Upper lobe of left lung (tissue), 6 donors: ENCODE measurements around the gene SCGB2B2. TPM values are rescaled to one million over a fixed set of nuclear protein-coding genes. Genes with fewer than 3 reads are reported as not detected.
"Not testable (repeated sequence)": the region's sequence is repeated elsewhere in the genome, so short reads cannot be mapped to it uniquely, and the experiment has no call there.

Source experiments
- ATAC-seq, 2 donors: fragments of 200-7000 bp; cut with Tn5 transposase; one replicate each; pipeline ENCODE4 v1.9.1; 2022; ENCODE audit warnings: mild to moderate bottlenecking in 2 of 2, moderate library complexity in 2 of 2; ENCODE audit not compliant: low FRiP score in 2 of 2
- DNase-seq, 2 donors: peaks; one replicate each; pipeline ENCODE4 v3.0.0-alpha.2; 2019 to 2020
- H3K27ac ChIP-seq, 4 donors: fragments of 200-600 bp; sonication (generic); one replicate each; pipeline ENCODE4 v1.5.1; 2016 to 2019
- H3K27me3 ChIP-seq, 4 donors: fragments of 200-600 bp; sonication (generic); one replicate each; pipeline ENCODE4 v1.5.1; 2017 to 2019
- H3K36me3 ChIP-seq, 4 donors: fragments of 200-600 bp; sonication (generic); one replicate each; pipeline ENCODE4 v1.5.1; 2016 to 2019
- H3K4me1 ChIP-seq, 4 donors: fragments of 200-600 bp; sonication (generic); one replicate each; pipeline ENCODE4 v1.5.1; 2018 to 2019
- H3K4me3 ChIP-seq, 4 donors: fragments of 200-600 bp; sonication (generic); one replicate each; pipeline ENCODE4 v1.5.1; 2017 to 2019; ENCODE audit warnings: mild to moderate bottlenecking in 2 of 4, moderate library complexity in 1 of 4
- H3K9me3 ChIP-seq, 4 donors: fragments of 200-600 bp; sonication (generic); one replicate each; pipeline ENCODE4 v1.5.1; 2018 to 2019
- EP300 ChIP-seq, 4 donors: sonication (generic); formaldehyde crosslinking; IDR thresholded peaks; one replicate each; pipeline ENCODE4 v1.5.1; 2017; ENCODE audit warnings: antibody characterized with exemption in 4 of 4, control low read depth in 2 of 4
- POLR2A ChIP-seq, 4 donors: fragments of 450-650 bp; IDR thresholded peaks; one replicate each; pipeline ENCODE4 v1.5.1; 2016 to 2017; ENCODE audit warnings: antibody characterized with exemption in 4 of 4, mild to moderate bottlenecking in 2 of 4
- POLR2AphosphoS5 ChIP-seq, 2 donors: sonication (generic); formaldehyde crosslinking; IDR thresholded peaks; one replicate each; pipeline ENCODE4 v1.5.1; 2017; ENCODE audit warnings: antibody characterized with exemption in 2 of 2
- WGBS, 2 donors: methylation state at CpG; one replicate each; pipeline ENCODE4 v1.1.5; 2017 to 2018; 5-methylcytosine and 5-hydroxymethylcytosine counted together
- total RNA-seq, 6 donors: library from RNA; depleted of rRNA in 4 of 6; stranded (reverse); fragments of >200 nt in 4 of 6; gene quantifications; one replicate each; pipeline versions ENCODE4 v1.1.0 to v1.2.1, GENCODE V29; 2016 to 2021
- TF ChIP-seq, protein P1 (sequence below), 6 experiments: fragments of 450-650 bp in 4 of 6; fragments of 200-600 bp in 2 of 6; sonication (generic) in 2 of 6; IDR thresholded peaks; one replicate each; pipeline ENCODE4 v1.5.1; 2016 to 2019; ENCODE audit warnings: antibody characterized with exemption in 6 of 6
- donor health status: DM: no; HTN: no; CAD: no; lungs with moderate emphysema.
- donor health status: DM: no; HTN: yes; CAD: no; lungs with severe emphysema.

Gene SCGB2B2
- total RNA-seq, 6 donors from 2014 or later: 0.47 to 4.6 (median 1.7) TPM

- Histone ChIP-seq H3K4me3 (peak overlapping the region in 3 of 4 donors; percentile 39 to 45 (median 45)), H3K27me3 (no peaks in the 10 kb centered on the region), H3K36me3 (no peaks in the 10 kb centered on the region), H3K9me3 (no peaks in the 10 kb centered on the region), H3K27ac (peak overlapping the region; percentile 67 to 84 (median 80)), H3K4me1 (peaks cover 0 to 23% (median 11%) of the 10 kb centered on the region in 4 donors)
- TF ChIP-seq EP300 (IDR thresholded peaks at IDR 0.05) (no peak), POLR2AphosphoS5 (IDR thresholded peaks at IDR 0.05) (no peak), POLR2A (IDR thresholded peaks at IDR 0.05) (no peak)
- TF ChIP-seq, protein P1, sequence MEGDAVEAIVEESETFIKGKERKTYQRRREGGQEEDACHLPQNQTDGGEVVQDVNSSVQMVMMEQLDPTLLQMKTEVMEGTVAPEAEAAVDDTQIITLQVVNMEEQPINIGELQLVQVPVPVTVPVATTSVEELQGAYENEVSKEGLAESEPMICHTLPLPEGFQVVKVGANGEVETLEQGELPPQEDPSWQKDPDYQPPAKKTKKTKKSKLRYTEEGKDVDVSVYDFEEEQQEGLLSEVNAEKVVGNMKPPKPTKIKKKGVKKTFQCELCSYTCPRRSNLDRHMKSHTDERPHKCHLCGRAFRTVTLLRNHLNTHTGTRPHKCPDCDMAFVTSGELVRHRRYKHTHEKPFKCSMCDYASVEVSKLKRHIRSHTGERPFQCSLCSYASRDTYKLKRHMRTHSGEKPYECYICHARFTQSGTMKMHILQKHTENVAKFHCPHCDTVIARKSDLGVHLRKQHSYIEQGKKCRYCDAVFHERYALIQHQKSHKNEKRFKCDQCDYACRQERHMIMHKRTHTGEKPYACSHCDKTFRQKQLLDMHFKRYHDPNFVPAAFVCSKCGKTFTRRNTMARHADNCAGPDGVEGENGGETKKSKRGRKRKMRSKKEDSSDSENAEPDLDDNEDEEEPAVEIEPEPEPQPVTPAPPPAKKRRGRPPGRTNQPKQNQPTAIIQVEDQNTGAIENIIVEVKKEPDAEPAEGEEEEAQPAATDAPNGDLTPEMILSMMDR (IDR thresholded peaks at IDR 0.05): no peak
- WGBS, 2 donors: 46 to 53% methylated on average over 10 to 16 of the region's 17 CpGs
- DNase-seq: peak; percentile 62 to 76
- peak; percentile 55 to 66 for ATAC-seq
Measured at GRCh38 chr19:34667349-34668076, 9.4 kb downstream of the SCGB2B2 start.

DNA sequence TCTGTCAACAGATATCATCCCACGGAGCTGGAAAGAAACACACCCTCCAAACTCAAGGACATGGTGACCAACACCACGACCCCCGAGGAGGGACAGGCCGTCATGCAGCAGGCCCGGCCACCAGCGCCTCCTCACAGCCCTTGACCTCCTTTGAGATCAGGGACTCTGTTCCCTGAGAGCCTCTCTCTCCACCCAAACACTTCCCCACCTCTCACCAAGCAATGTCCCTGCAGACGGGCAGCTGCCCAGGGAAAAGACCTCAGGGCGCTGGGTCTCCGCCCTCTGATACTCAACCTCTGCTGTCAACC is 10.0 kb downstream of the SCGB2B2 start:
- TF ChIP-seq EP300 (IDR thresholded peaks at IDR 0.05): no peak
- TF ChIP-seq, protein P1 (IDR thresholded peaks at IDR 0.05): no peak
- TF ChIP-seq POLR2A (IDR thresholded peaks at IDR 0.05): no peak
- no peak for TF ChIP-seq POLR2AphosphoS5 (IDR thresholded peaks at IDR 0.05)
- H3K27me3 ChIP-seq: no peaks in the 10 kb centered on the region
- no peaks in the 10 kb centered on the region for H3K36me3 ChIP-seq
- H3K4me1 ChIP-seq: peaks cover 0 to 23% (median 11%) of the 10 kb centered on the region in 4 donors
- H3K9me3 ChIP-seq: no peaks in the 10 kb centered on the region
- H3K27ac ChIP-seq: peak overlapping the region; percentile 67 to 84 (median 80)
- WGBS, 2 donors: 77 to 85% methylated on average over 8 to 9 of the region's 9 CpGs
- no peak for DNase-seq
- ATAC-seq: no peak
- H3K4me3 ChIP-seq: peak overlapping the region in 3 of 4 donors; percentile 39 to 45 (median 45)

DNA sequence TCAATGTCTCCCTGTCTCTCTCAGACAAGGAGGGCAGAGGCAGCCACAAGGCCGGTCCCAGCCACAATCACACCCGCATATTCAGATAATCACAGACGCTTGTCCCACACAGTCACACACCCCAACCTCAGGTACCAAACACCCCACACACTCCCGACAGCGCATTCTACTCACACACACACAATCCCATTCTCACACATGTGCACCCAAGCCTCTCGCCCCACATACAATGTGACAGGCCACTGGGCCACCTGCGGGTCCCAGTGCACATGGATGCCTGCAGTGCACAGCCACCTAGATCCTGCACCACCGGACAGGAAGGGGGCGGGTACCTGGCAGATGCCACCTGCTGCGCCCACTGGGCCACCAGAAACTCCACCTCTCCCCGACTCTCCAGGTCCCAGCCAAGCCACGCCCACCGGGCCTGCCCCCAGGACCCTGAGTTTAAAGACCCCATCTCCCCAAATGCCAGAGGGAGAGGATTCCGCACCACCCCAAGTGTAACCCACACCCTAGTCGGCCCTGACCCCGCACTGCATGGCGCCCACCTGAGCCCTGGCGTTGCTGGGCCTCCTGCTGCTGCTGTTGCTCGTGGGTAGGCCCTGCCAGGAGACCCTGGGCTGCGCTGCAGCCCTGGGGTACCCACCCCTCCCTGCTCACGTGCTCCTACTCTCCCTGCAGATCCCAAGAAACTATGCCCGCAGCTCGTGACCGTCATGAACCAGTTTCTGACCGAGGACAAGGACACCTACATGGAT is 10.6 kb downstream of the SCGB2B2 start:
- Histone ChIP-seq H3K4me1 (peaks cover 0 to 23% (median 14%) of the 10 kb centered on the region in 4 donors), H3K36me3 (no peaks in the 10 kb centered on the region), H3K4me3 (peak overlapping the region in 1 of 4 donors; percentile 45), H3K27me3 (no peaks in the 10 kb centered on the region), H3K9me3 (no peaks in the 10 kb centered on the region), H3K27ac (peak overlapping the region in 2 of 4 donors; percentile 82 to 84)
- peak in 1 of 2 donors; percentile 67 for DNase-seq
- TF ChIP-seq EP300 (IDR thresholded peaks at IDR 0.05) (no peak), POLR2A (IDR thresholded peaks at IDR 0.05) (no peak), POLR2AphosphoS5 (IDR thresholded peaks at IDR 0.05) (no peak)
- no peak for ATAC-seq
- WGBS, 2 donors: 96 to 98% methylated on average over 16 to 25 of the region's 25 CpGs

DNA sequence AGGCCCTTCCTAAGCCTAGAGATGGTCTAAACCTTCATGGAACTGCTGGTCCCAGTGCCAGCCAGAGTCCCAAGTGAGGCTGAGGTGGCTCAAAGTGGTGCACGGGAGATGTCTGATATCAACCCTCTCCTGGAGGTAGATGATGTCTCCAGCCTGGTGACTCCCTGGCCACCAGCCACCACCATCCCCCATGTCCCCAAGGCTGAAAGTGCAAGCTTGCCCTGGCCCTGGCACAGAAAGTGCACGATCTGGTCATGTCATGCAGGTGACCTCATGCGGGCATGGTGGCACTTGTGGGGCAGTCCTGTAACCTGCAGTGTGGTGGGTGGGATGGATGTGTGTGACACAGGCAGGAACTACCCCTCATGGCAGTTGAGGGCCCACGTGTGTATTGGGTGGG is 11.7 kb downstream of the SCGB2B2 start:
- not testable (repeated sequence) for DNase-seq, H3K9me3 ChIP-seq
- WGBS, 2 donors: 86% methylated on average over 1 to 4 of the region's 4 CpGs

GRCh38 chr19:34664870-34665269 is 12.1 kb downstream of the SCGB2B2 start:
- peaks cover 0 to 24% (median 14%) of the 10 kb centered on the region in 4 donors for H3K4me1 ChIP-seq
- no peaks in the 10 kb centered on the region for H3K27me3 ChIP-seq
- no peak overlapping the region for H3K27ac ChIP-seq
- DNase-seq (no peak), ATAC-seq (no peak)
- WGBS, 2 donors: 92 to 96% methylated on average over 4 to 6 of the region's 6 CpGs
- no peaks in the 10 kb centered on the region for H3K36me3 ChIP-seq
- H3K9me3 ChIP-seq: no peaks in the 10 kb centered on the region
- no peak overlapping the region for H3K4me3 ChIP-seq
- TF ChIP-seq POLR2AphosphoS5 (IDR thresholded peaks at IDR 0.05): no peak
- no peak for TF ChIP-seq POLR2A (IDR thresholded peaks at IDR 0.05)
- TF ChIP-seq EP300 (IDR thresholded peaks at IDR 0.05): no peak
- TF ChIP-seq, protein P1 (IDR thresholded peaks at IDR 0.05): no peak

More for the DNA sequence above, 11.7 kb downstream of the SCGB2B2 start:
- not testable (repeated sequence) for H3K27ac ChIP-seq, H3K27me3 ChIP-seq, ATAC-seq, H3K36me3 ChIP-seq, H3K4me3 ChIP-seq
- peaks cover 0 to 24% (median 14%) of the 10 kb centered on the region in 4 donors for H3K4me1 ChIP-seq
